C4-2B (cell line): ENCODE results near the gene TAB2.
"Not testable (repeated sequence)": the region's sequence is repeated elsewhere in the genome, so short reads cannot be mapped to it uniquely, and the experiment has no call there.

Experiments
- ZFX ChIP-seq: fragments of 450-650 bp; IDR thresholded peaks from 2 replicates; pipeline ENCODE4 v1.6.1; 2017
- TF ChIP-seq, protein P1 (sequence below): fragments of 450-650 bp; conservative IDR thresholded peaks from 2 replicates; pipeline ENCODE4 v1.5.1; 2017; ENCODE audit warnings: mild to moderate bottlenecking

DNA sequence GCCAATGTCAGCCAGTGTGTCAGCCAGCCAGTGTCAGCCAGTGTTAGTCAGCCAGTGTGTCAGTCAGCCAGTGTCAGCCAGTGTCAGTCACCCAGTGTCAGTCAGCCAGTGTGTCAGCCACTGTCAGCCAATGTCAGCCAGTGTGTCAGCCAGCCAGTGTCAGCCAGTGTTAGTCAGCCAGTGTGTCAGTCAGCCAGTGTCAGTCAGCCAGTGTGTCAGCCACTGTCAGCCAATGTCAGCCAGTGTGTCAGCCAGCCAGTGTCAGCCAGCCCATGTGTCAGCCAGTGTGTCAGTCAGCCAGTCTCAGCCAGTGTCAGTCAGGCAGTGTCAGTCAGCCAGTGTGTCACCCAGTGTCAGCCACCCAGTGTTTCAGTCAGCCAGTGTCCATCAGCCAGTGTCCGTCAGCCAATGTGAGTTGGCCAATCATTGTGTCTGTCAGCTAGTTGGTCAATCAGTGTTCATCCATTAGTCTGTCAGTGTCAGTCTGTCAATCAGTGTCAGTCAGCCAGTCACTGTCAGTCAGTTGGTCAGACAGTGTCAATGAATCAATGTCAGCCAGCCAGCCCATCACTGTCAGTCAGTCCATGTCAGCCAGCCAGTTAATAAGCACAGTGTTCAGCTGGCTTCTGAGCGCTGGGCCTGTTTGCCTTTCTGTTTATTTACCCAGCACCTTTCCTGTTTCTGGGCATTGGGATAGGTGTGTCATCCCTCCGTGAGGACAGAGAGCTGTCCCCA is 127.0 kb downstream of the TAB2 start:
- TF ChIP-seq, protein P1, sequence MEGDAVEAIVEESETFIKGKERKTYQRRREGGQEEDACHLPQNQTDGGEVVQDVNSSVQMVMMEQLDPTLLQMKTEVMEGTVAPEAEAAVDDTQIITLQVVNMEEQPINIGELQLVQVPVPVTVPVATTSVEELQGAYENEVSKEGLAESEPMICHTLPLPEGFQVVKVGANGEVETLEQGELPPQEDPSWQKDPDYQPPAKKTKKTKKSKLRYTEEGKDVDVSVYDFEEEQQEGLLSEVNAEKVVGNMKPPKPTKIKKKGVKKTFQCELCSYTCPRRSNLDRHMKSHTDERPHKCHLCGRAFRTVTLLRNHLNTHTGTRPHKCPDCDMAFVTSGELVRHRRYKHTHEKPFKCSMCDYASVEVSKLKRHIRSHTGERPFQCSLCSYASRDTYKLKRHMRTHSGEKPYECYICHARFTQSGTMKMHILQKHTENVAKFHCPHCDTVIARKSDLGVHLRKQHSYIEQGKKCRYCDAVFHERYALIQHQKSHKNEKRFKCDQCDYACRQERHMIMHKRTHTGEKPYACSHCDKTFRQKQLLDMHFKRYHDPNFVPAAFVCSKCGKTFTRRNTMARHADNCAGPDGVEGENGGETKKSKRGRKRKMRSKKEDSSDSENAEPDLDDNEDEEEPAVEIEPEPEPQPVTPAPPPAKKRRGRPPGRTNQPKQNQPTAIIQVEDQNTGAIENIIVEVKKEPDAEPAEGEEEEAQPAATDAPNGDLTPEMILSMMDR = not testable (repeated sequence)
- TF ChIP-seq ZFX = not testable (repeated sequence)
